GM19238 (cell line): Measurements from ENCODE around the gene APEX2.
"Not testable (repeated sequence)": the region's sequence is repeated elsewhere in the genome, so short reads cannot be mapped to it uniquely, and the experiment has no call there.

Source experiments
- DNase-seq: peaks from one replicate; pipeline ENCODE4 v3.0.0; 2011; ENCODE audit warnings: low spot score; ENCODE audit not compliant: insufficient read length

APEX2 gene

DNA sequence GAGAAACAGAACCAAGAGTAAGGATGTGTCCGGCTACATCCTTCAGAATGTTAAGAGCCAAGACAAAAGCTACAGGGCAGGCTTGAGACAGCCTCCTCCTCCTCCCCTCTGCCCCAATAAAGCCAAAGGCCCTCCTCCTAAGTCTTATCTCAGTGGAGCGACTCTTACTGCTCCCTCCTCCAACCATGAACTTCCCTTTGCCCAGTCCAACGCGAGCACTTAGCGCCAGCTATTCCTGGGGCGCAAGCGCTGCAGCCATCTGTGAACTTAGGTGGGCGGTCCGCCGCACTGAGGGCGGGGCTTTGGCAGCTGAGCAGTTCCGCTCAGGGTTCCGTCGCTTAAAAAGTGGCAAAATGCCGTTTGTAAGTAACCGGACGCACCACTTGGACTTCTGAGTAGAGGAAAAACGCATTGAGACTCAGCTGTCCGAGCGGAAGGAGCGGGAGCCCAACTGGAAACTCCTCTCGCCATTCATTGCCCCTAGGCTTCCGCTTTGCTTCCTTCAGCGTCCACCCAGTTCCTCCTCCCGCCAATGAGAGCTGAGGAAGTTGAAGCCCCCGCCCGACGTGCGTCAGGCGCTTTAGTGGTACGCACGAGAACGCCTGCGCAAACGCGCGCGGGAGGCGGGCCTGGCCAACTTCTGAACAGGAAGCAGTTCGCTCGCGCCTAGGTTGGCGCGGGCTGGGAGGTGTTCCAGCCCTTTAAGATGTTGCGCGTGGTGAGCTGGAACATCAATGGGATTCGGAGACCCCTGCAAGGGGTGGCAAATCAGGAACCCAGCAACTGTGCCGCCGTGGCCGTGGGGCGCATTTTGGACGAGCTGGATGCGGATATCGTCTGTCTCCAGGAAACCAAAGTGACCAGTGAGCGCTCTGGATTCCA lies at the start of gene APEX2:
TSS of gene APEX2 (plus strand) at position 647 of the 882 bp plus-strand sequence. CDS start at position 707, 60 bp downstream.
- peak; percentile 55 for DNase-seq

DNA sequence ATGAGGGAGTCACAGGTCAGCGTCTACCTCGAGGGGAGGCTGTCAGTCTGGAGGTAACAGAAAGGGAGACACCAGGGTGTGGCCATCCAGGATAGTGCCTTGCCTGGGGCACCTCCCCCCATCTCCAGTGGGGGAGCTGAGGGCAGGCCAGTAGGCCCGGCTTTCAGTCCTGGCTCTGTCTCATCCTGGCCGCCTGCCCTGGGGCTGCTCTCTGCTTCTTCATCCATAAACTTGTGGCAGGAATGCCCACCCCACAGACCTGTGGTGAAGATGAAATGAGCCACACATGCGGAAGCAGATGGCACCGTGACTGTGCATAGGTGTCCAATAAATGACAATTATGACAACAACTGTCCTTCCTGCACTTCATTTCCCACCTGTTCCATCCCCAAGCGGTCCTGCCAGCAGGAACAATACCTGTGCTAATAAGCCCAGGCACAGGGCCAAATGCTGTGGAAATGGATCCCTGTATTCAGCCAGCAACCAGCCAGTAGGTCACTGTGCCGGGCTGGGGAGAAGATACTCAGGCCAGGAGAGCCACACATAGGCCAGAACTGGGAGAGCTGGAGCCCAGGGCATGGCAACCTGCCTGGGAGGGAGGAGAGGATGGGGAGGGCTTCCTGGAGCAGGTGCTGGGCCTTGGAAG lies 49.3 kb upstream of the APEX2 start:
- no peak for DNase-seq

DNA sequence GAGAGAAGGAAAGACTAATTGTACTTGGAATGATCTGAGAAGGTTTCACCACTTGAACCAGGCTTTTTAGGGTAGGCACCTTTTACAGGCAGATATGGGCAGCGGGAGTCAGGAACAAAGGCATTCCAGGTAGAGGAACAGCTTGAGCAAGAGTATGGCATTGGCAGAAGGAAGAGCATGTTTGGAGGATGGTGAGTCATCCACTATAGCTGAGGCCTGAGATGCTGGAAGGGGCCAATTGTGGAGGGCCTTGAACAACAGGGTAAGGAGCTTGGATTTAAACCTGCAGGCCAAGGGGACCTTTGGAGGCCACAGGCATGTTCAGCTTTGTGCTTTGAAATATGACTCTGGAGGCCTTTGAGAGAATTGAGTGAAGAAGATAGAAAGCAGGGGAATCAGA lies 38.4 kb upstream of the APEX2 start:
- DNase-seq: no peak

GRCh38 chrX:54964766-54965497 lies 35.2 kb upstream of the APEX2 start:
- no peak for DNase-seq

DNA sequence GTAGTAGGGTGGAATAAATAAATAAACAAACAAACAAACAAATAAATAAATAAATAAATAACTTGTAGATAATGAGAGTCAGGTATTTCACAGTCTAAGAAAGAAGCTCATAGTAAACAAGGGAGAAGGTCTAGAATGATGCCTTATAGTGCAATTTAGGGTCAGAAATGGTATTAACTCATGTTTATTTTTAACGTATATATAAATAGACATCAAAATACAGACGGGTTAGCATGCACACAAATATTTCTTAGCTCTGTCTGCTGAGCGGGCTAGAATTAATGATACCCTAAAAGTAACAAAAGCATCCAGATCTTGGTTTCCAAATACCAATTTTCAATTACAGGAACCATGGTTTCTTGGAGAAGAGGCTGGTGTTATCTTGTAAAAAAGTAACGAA lies 22.8 kb upstream of the APEX2 start:
- DNase-seq: no peak

- no peak for DNase-seq
These were observed 21.7 kb upstream of the APEX2 start for GRCh38 chrX:54978448-54978847.

DNA sequence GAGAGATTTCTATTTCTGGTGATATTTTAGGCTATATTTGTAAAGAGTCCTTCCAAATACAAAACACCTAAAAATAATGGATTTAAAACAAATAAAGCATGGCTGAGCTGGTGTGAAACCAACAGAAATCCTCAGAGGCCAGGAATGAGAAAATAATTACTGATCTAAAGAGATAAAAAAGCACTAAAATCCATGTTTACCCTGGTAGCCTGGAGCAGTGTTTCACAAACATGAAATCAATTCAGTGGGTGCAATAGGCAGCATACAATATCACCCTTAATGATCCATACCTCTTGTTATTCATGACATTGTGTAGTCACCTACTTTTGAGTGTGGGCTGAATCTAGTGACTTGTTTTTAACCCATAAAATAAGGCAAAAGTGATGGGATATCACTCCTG lies 20.7 kb upstream of the APEX2 start:
- no peak for DNase-seq

DNA sequence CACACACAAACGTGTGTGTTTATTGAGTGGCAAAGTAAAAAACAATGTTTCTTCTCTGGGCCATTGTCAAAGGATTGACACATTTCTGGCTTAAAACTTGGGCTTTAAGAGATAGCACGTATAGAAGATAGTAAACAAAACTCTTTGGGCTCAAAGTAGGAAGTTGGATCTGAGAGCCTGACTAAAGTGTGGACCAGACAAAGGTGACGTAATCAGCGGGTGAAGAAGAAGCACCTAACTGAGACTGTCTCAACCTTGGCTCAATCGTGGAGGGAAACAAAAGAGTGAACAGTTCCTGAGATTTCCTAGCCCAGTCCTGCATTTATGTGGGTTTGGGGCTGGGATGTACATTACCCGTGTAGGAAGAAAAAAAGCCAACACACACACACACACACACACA lies 19.8 kb upstream of the APEX2 start:
- DNase-seq: no peak

- not testable (repeated sequence) for DNase-seq
These were observed 16.9 kb upstream of the APEX2 start for GRCh38 chrX:54983306-54983705.

GRCh38 chrX:54991706-54992105 lies 8.5 kb upstream of the APEX2 start:
- no peak for DNase-seq

DNA sequence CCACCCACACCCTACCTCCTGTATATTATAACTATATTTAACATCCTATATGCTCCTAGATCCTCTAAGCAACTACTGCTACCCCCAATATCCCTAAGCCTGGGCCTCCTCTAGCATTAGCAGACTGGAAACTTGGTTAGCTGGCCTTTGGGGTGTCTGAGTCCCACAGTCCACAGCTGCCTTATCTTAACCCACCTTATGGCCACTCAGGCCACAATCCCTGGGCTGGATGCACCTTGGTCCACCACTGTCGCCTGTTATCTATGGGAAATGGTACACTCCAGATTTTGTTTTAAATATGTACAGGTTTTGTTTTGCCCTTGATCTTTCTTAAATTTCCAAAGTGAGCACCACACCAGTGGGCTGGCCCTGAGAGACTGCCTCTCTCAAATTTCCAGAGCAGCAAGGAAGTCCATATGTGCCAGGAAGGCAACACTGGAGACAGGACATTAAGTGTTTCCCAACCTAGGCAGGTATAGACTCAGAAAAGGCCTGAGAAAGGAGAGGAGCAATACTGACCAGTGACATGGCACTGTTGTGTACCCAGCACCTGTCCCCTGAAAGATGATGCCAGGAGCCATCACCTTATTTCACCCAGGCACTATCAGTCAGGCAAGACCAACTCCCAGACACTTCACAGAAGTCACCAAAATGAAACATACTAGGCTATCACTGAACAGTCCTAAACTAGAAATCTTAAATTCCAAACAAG lies 7.1 kb upstream of the APEX2 start:
- DNase-seq: no peak

GRCh38 chrX:54994099-54994498 lies 6.1 kb upstream of the APEX2 start, which contains the start of gene PFKFB1:
Gene PFKFB1 (minus strand): TSS chrX:54994188. CDS start chrX:54994007, 181 bp downstream.
- no peak for DNase-seq

DNA sequence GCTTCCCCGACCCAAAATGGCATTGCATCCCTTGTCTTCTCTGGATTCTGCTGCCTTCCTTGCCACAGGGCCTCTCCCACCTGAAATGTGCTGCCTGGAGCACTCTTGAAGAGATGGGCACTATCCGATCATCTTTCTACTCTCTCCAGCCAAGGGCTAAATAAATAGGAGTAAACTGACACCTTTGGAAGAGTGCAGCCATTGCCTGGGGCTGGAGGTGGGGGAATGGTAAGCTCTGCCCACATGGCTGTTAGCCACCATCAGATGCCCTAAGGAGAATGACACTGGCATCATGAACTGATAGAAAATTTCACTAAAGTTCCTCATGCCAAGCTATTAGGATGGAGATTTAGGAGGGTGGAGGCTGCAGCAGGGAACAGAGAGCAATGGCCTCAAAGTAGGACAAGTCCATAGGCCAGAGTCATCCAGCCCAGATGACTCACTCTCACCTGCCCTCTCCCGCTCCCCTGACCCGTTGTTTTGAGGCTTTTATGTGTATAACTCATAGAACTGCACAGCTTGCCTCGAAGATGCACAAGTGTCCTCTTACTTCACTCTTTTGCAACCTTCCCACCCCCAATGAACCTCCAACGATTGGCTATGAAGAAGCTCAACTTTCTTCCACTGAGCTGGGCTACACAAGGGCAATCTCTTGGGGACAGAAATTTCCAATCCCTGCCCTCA lies 5.4 kb upstream of the APEX2 start:
- no peak for DNase-seq

DNA sequence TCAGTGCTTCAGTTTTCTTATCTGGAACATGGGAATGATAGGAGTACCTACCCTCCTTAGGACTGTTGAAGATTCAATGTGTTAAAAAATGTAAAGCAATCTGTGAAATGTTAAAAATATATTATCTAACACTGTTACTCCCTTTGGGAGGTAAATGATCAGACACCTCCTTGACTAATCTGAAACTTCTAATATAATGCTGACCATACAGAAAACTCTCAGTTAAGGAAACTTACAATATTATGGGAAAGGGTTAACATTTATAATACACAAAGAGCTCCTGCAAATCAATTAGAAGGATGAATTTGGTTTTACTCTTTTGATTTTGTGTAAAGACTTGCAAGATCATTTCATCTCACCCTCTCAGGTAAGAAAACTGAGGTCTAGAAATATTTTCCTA lies 4.5 kb upstream of the APEX2 start:
- DNase-seq: no peak

GRCh38 chrX:55004231-55004630 lies 4.1 kb downstream of the APEX2 start:
- DNase-seq: no peak

GRCh38 chrX:55005256-55005655 lies 5.1 kb downstream of the APEX2 start:
- DNase-seq: no peak

DNA sequence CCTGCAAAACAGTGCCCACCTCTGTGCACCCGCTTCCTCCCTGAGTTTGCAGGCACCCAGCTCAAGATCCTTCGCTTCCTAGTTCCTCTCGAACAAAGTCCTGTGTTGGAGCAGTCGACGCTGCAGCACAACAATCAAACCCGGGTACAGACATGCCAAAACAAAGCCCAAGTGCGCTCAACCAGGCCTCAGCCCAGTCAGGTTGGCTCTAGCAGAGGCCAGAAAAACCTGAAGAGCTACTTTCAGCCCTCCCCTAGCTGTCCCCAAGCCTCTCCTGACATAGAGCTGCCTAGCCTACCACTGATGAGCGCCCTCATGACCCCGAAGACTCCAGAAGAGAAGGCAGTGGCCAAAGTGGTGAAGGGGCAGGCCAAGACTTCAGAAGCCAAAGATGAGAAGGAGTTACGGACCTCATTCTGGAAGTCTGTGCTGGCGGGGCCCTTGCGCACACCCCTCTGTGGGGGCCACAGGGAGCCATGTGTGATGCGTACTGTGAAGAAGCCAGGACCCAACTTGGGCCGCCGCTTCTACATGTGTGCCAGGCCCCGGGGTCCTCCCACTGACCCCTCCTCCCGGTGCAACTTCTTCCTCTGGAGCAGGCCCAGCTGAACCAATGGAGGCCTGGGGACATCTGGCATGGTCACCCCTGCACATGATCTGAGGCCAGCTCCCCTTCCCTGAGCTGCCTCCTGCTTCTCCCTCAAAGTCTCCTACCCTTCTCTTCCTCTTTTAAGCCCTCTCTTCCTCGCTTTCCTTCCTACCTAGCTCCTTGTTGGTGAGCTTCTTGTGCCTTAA lies 6.9 kb downstream of the APEX2 start:
- DNase-seq: no peak

- DNase-seq: no peak
These were observed 7.5 kb downstream of the APEX2 start for GRCh38 chrX:55007656-55008055.

GRCh38 chrX:55008571-55009358 lies 8.6 kb downstream of the APEX2 start:
- DNase-seq: no peak
